Omental fat pad (tissue), 4 donors: ENCODE data around the gene XPR1. TPM values are rescaled to one million over a fixed set of nuclear protein-coding genes. Genes with fewer than 3 reads are reported as not detected.

ENCODE experiments used
- ATAC-seq: fragments of 150-250 bp; one replicate; pipeline ENCODE4 v1.9.1; 2016; ENCODE audit warnings: mild to moderate bottlenecking, moderate library complexity; ENCODE audit not compliant: low FRiP score
- DNase-seq: peaks from one replicate; pipeline ENCODE4 v3.0.0-alpha.2; 2019; ENCODE audit warnings: low spot score
- total RNA-seq, 4 donors: library from RNA; depleted of rRNA; stranded (reverse); fragments of >200 nt; gene quantifications; one replicate each; pipeline ENCODE4 v1.1.0, GENCODE V29; 2016
- TF ChIP-seq, protein P1 (sequence below), 3 donors: fragments of 450-650 bp; IDR thresholded peaks; one replicate each; pipeline ENCODE4 v1.5.1; 2016 to 2017; ENCODE audit warnings: antibody characterized with exemption in 3 of 3, mild to moderate bottlenecking in 3 of 3, moderate library complexity in 2 of 3

Gene XPR1
- total RNA-seq, result 10 to 100 TPM; 18.2 to 24.7 (median 20.0) TPM

DNA sequence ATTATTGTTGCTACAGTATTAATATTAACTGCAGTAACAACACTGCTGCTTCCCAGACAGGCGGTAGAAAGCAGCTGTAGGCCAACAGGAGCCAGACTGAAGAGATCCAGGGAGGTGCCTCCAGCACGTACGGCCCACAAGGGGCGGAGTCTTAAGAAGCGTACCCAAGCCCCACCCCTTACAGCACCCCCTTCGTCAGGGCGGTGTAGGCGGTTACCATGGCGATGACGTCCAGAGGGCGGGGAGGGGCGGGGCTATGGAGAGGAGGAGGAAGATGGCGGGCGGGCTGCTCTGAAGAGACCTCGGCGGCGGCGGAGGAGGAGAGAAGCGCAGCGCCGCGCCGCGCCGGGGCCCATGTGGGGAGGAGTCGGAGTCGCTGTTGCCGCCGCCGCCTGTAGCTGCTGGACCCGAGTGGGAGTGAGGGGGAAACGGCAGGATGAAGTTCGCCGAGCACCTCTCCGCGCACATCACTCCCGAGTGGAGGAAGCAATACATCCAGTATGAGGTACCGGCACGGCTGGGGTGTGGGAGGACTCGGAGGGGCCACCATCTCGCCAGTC lies at the start of gene XPR1:
Gene XPR1, plus strand, starts transcription at position 257 of the 560 bp plus-strand sequence. Its CDS starts 180 bp downstream, at position 437.
- TF ChIP-seq, protein P1, sequence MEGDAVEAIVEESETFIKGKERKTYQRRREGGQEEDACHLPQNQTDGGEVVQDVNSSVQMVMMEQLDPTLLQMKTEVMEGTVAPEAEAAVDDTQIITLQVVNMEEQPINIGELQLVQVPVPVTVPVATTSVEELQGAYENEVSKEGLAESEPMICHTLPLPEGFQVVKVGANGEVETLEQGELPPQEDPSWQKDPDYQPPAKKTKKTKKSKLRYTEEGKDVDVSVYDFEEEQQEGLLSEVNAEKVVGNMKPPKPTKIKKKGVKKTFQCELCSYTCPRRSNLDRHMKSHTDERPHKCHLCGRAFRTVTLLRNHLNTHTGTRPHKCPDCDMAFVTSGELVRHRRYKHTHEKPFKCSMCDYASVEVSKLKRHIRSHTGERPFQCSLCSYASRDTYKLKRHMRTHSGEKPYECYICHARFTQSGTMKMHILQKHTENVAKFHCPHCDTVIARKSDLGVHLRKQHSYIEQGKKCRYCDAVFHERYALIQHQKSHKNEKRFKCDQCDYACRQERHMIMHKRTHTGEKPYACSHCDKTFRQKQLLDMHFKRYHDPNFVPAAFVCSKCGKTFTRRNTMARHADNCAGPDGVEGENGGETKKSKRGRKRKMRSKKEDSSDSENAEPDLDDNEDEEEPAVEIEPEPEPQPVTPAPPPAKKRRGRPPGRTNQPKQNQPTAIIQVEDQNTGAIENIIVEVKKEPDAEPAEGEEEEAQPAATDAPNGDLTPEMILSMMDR (IDR thresholded peaks at IDR 0.05), result no peak
- ATAC-seq (peak; percentile 100), DNase-seq (peak; percentile 92)

DNA sequence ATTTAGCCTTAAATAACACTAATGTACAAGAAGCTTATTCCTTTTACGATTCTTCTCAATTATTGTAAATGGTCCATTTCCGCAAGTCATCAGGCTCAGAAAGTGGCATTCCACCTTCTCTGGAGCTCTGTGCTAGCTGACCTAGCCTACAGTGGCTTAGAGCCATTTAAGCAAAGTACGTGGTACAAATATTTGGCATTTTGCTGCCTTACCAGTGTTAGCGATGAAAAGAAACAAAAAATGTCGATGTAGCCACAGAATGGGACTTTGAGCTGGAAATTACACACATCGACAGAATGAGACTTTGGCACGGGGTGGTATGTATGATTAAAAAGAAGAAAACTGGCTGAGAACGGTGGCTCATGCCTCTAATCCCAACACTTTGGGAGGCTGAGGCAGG lies 47.0 kb upstream of the XPR1 start:
- ATAC-seq, result no peak
- TF ChIP-seq, protein P1 (IDR thresholded peaks at IDR 0.05), result no peak
- DNase-seq, result no peak

DNA sequence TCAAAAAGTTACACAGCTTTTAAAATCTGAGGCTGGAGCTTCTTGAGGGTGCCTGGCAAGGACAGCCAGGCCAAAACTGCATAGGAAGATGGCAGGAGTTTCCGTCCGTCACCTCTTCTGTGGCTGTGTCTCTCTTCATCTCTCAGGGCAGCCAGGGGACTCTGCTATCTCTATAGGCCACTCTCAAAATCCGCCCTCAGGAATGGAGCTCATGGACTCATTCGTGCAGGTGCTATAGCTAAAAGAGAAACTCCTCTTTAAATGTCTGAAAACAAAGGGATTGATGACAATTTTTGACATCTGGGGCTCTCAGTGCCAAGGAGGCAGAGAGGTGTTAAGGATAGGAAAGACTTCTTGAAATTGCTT lies 45.8 kb upstream of the XPR1 start:
- DNase-seq, result no peak
- no peak for ATAC-seq
- TF ChIP-seq, protein P1 (IDR thresholded peaks at IDR 0.05), result no peak

DNA sequence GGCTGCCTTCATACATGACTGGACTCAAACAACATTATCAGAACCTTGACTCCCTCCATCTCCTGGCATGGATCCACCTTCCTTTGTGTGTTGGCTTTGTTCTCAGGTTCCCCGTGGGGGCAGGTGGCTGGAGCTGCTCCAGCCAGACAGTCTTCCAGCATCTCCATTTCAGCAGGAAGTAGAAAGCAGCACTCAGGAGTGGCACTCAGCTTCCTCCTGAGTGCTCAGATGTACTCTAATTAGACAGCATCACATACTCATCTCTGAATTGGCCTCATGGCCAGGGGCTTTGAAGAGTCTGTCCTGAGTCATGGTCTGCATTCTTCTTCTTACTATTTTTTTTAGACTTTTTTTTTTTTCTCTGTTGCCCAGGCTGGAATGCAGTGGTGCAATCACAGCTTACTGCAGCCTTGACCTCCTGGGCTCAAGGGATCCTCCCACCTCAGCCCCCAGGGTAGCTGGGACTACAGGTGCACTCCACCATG lies 45.1 kb upstream of the XPR1 start:
- ATAC-seq (peak; percentile 70), DNase-seq (no peak)
- TF ChIP-seq, protein P1 (IDR thresholded peaks at IDR 0.05), result no peak

GRCh38 chr1:180588121-180588520 lies 43.7 kb upstream of the XPR1 start:
- TF ChIP-seq, protein P1 (IDR thresholded peaks at IDR 0.05), result no peak
- DNase-seq (no peak), ATAC-seq (no peak)

GRCh38 chr1:180590889-180591288 lies 40.9 kb upstream of the XPR1 start:
- ATAC-seq, result no peak
- TF ChIP-seq, protein P1 (IDR thresholded peaks at IDR 0.05), result no peak
- DNase-seq, result no peak

DNA sequence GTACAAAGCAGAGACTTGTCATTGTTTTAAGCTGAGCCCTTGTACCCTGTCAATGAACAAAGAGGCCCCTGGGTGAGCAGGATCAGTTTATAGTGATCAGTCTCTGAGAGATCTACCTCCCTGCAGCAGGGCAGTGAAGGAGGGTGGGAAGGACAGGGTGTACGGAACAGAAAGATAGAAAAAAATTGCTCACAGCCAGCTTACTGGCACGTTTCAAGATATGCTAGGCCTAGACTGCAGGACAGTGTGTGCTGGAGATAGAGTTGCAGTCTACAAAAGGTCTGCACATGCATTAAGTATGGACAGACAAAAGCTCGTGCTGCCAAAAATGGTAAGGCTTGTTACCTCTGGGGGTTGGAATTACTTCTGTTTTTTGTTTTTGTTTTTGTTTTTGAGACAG lies 38.4 kb upstream of the XPR1 start:
- DNase-seq (no peak), ATAC-seq (no peak)

More for the DNA sequence above, 38.4 kb upstream of the XPR1 start:
- TF ChIP-seq, protein P1 (IDR thresholded peaks at IDR 0.05), result no peak
